ENCODE measurements around the gene MYO1D.

MYO1D gene

GRCh38 chr17:32485261-32486110 is 391.4 kb downstream of the MYO1D start:
- Histone ChIP-seq H3K27ac (peak overlapping the region; percentile 99), H3K36me3 (peaks cover 43% of the 10 kb centered on the region), H3K27me3 (ENCODE audit: insufficient read depth, low read depth, severe bottlenecking) (no peaks in the 10 kb centered on the region), H3K9me3 (ENCODE audit: severe bottlenecking) (no peaks in the 10 kb centered on the region), H3K4me3 (ENCODE audit: low read depth, low read length) (peak overlapping the region; percentile 32)
- DNase-seq = peak; percentile 64
- no peak for TF ChIP-seq CTCF (IDR thresholded peaks at IDR 0.05; ENCODE audit: low read depth, low read length)

- TF ChIP-seq CTCF (IDR thresholded peaks at IDR 0.05; ENCODE audit: low read depth, low read length) = no peak
- Histone ChIP-seq H3K4me3 (ENCODE audit: low read depth, low read length) (no peak overlapping the region), H3K27me3 (ENCODE audit: insufficient read depth, low read depth, severe bottlenecking) (no peaks in the 10 kb centered on the region), H3K27ac (no peak overlapping the region; the same call in 1 of the 2 replicates), H3K9me3 (ENCODE audit: severe bottlenecking) (no peaks in the 10 kb centered on the region), H3K36me3 (peaks cover 44% of the 10 kb centered on the region)
- DNase-seq = no peak
Observed at GRCh38 chr17:32484628-32485027, 392.3 kb downstream of the MYO1D start.

- no peak for TF ChIP-seq CTCF (IDR thresholded peaks at IDR 0.05; ENCODE audit: low read depth, low read length)
Observed at GRCh38 chr17:32484041-32484461, 392.9 kb downstream of the MYO1D start.

GRCh38 chr17:32483451-32484019 is 393.4 kb downstream of the MYO1D start:
- peak; percentile 75 for DNase-seq
- Histone ChIP-seq H3K27me3 (ENCODE audit: insufficient read depth, low read depth, severe bottlenecking) (no peaks in the 10 kb centered on the region), H3K9me3 (ENCODE audit: severe bottlenecking) (no peaks in the 10 kb centered on the region), H3K4me3 (ENCODE audit: low read depth, low read length) (no peak overlapping the region), H3K27ac (peak overlapping the region; percentile 60), H3K36me3 (peaks cover 42% of the 10 kb centered on the region)
- peak; percentile 92 for TF ChIP-seq CTCF (IDR thresholded peaks at IDR 0.05; ENCODE audit: low read depth, low read length)

More at GRCh38 chr17:32484041-32484461, 392.9 kb downstream of the MYO1D start:
- H3K27ac ChIP-seq = peak overlapping the region; percentile 60
- DNase-seq = no peak
- no peaks in the 10 kb centered on the region for H3K9me3 ChIP-seq (ENCODE audit: severe bottlenecking)
- no peak overlapping the region for H3K4me3 ChIP-seq (ENCODE audit: low read depth, low read length)
- H3K36me3 ChIP-seq = peaks cover 44% of the 10 kb centered on the region
- H3K27me3 ChIP-seq (ENCODE audit: insufficient read depth, low read depth, severe bottlenecking) = no peaks in the 10 kb centered on the region

GRCh38 chr17:32482568-32483320 is 394.2 kb downstream of the MYO1D start:
- Histone ChIP-seq H3K4me3 (ENCODE audit: low read depth, low read length) (no peak overlapping the region), H3K27ac (no peak overlapping the region), H3K9me3 (ENCODE audit: severe bottlenecking) (no peaks in the 10 kb centered on the region), H3K36me3 (peaks cover 42% of the 10 kb centered on the region), H3K27me3 (ENCODE audit: insufficient read depth, low read depth, severe bottlenecking) (no peaks in the 10 kb centered on the region)
- DNase-seq = no peak
- TF ChIP-seq CTCF (IDR thresholded peaks at IDR 0.05; ENCODE audit: low read depth, low read length) = no peak

Measured in WERI-Rb-1 (cell line).